ENCODE results near the gene NDUFB6.

Gene NDUFB6

GRCh38 chr9:32566770-32567169 is 6.2 kb downstream of the NDUFB6 start:
- no peak overlapping the region for H3K9ac ChIP-seq (ENCODE audit: low read length)
- H3K9me3 ChIP-seq (ENCODE audit: insufficient read depth, low read length) = no peaks in the 10 kb centered on the region
- H3K27ac ChIP-seq (ENCODE audit: low read length) = no peak overlapping the region
- TF ChIP-seq EZH2phosphoT487 (IDR thresholded peaks at IDR 0.05; ENCODE audit: low read depth) (no peak), CTCF (IDR thresholded peaks at IDR 0.05; ENCODE audit: low read depth, low read length) (no peak)
- H3K4me1 ChIP-seq (ENCODE audit: low read length) = peaks cover 8% of the 10 kb centered on the region
- peaks cover 6% of the 10 kb centered on the region; the same call in 1 of the 2 replicates for H4K20me1 ChIP-seq (ENCODE audit: insufficient read depth, low read length)
- no peaks in the 10 kb centered on the region for H3K27me3 ChIP-seq (ENCODE audit: low read depth, low read length)
- no peak overlapping the region for H3K4me3 ChIP-seq (ENCODE audit: low read length)
- H2AFZ ChIP-seq (ENCODE audit: low read depth, low read length) = no peak overlapping the region
- H3K36me3 ChIP-seq (replicated peaks; ENCODE audit: low read depth, low read length) = peaks cover 24% of the 10 kb centered on the region
- H3K79me2 ChIP-seq (ENCODE audit: low read length) = peaks cover 40% of the 10 kb centered on the region
- no peak overlapping the region for H3K4me2 ChIP-seq (ENCODE audit: low read length)

GRCh38 chr9:32565967-32566366 is 7.0 kb downstream of the NDUFB6 start:
- Histone ChIP-seq H4K20me1 (ENCODE audit: insufficient read depth, low read length) (0 out of 2 replicates have a peak, but pooled peaks cover 5% of the 10 kb centered on the region), H3K79me2 (ENCODE audit: low read length) (peaks cover 32% of the 10 kb centered on the region)

GRCh38 chr9:32558408-32558934 is 14.5 kb downstream of the NDUFB6 start:
- no peak overlapping the region for H3K27ac ChIP-seq (ENCODE audit: low read length)
- no peak for TF ChIP-seq EZH2phosphoT487 (IDR thresholded peaks at IDR 0.05; ENCODE audit: low read depth)
- H3K79me2 ChIP-seq (ENCODE audit: low read length) = peaks cover 9% of the 10 kb centered on the region
- no peaks in the 10 kb centered on the region for H3K27me3 ChIP-seq (ENCODE audit: low read depth, low read length)
- no peaks in the 10 kb centered on the region for H3K9me3 ChIP-seq (ENCODE audit: insufficient read depth, low read length)
- H3K4me3 ChIP-seq (ENCODE audit: low read length) = no peak overlapping the region
- H4K20me1 ChIP-seq (ENCODE audit: insufficient read depth, low read length) = 0 out of 2 replicates have a peak, but pooled peaks cover 5% of the 10 kb centered on the region
- peaks cover 5% of the 10 kb centered on the region for H3K36me3 ChIP-seq (replicated peaks; ENCODE audit: low read depth, low read length)
- H3K9ac ChIP-seq (ENCODE audit: low read length) = no peak overlapping the region
- H3K4me2 ChIP-seq (ENCODE audit: low read length) = no peak overlapping the region
- H3K4me1 ChIP-seq (ENCODE audit: low read length) = peaks cover 4% of the 10 kb centered on the region; the same call in 1 of the 2 replicates
- no peak overlapping the region for H2AFZ ChIP-seq (ENCODE audit: low read depth, low read length)

More at GRCh38 chr9:32565967-32566366, 7.0 kb downstream of the NDUFB6 start:
- Histone ChIP-seq H3K9ac (ENCODE audit: low read length) (no peak overlapping the region), H3K9me3 (ENCODE audit: insufficient read depth, low read length) (no peaks in the 10 kb centered on the region), H3K4me1 (ENCODE audit: low read length) (peaks cover 2% of the 10 kb centered on the region; the same call in 1 of the 2 replicates), H3K4me2 (ENCODE audit: low read length) (no peak overlapping the region), H3K36me3 (replicated peaks; ENCODE audit: low read depth, low read length) (peaks cover 23% of the 10 kb centered on the region), H3K4me3 (ENCODE audit: low read length) (no peak overlapping the region), H3K27me3 (ENCODE audit: low read depth, low read length) (no peaks in the 10 kb centered on the region), H3K27ac (ENCODE audit: low read length) (no peak overlapping the region), H2AFZ (ENCODE audit: low read depth, low read length) (no peak overlapping the region)
- TF ChIP-seq CTCF (IDR thresholded peaks at IDR 0.05; ENCODE audit: low read depth, low read length) (no peak), EZH2phosphoT487 (IDR thresholded peaks at IDR 0.05; ENCODE audit: low read depth) (no peak)

- H3K27me3 ChIP-seq (ENCODE audit: low read depth, low read length) = no peaks in the 10 kb centered on the region
- H3K27ac ChIP-seq (ENCODE audit: low read length) = no peak overlapping the region
- H3K79me2 ChIP-seq (ENCODE audit: low read length) = peaks cover 35% of the 10 kb centered on the region
Observed at GRCh38 chr9:32554591-32554990, 18.4 kb downstream of the NDUFB6 start.

More at GRCh38 chr9:32554591-32554990, 18.4 kb downstream of the NDUFB6 start:
- H4K20me1 ChIP-seq (ENCODE audit: insufficient read depth, low read length) = peaks cover 3% of the 10 kb centered on the region; the same call in 1 of the 2 replicates
- no peak overlapping the region for H3K9ac ChIP-seq (ENCODE audit: low read length)
- H2AFZ ChIP-seq (ENCODE audit: low read depth, low read length) = no peak overlapping the region
- peaks cover 5% of the 10 kb centered on the region for H3K36me3 ChIP-seq (replicated peaks; ENCODE audit: low read depth, low read length)
- peaks cover 8% of the 10 kb centered on the region for H3K4me1 ChIP-seq (ENCODE audit: low read length)
- H3K4me3 ChIP-seq (ENCODE audit: low read length) = no peak overlapping the region
- no peaks in the 10 kb centered on the region for H3K9me3 ChIP-seq (ENCODE audit: insufficient read depth, low read length)
- no peak overlapping the region for H3K4me2 ChIP-seq (ENCODE audit: low read length)
- TF ChIP-seq CTCF (IDR thresholded peaks at IDR 0.05; ENCODE audit: low read depth, low read length) (no peak), EZH2phosphoT487 (IDR thresholded peaks at IDR 0.05; ENCODE audit: low read depth) (no peak)

Data from OCI-LY3 (cell line).